ENCODE measurements around the gene PTGER2. TPM values are rescaled to one million over a fixed set of nuclear protein-coding genes. Genes with fewer than 3 reads are reported as not detected.

PTGER2 gene
- polyA plus RNA-seq, 3 donors = 51.5 to 90.4 (median 72.8) TPM

- H3K36me3 Mint-ChIP-seq = no peaks in the 10 kb centered on the region
- TF ChIP-seq CTCF (IDR thresholded peaks at IDR 0.05) = no peak
- no peak overlapping the region for H2AFZ ChIP-seq (ENCODE audit: insufficient read depth, low read depth, low read length, poor library complexity, severe bottlenecking)
- peaks cover 33 to 41% of the 10 kb centered on the region in 2 donors for H3K27me3 ChIP-seq (ENCODE audit: control insufficient read depth in 2 of 2, insufficient read depth in 2 of 2, low read length in 2 of 2)
- H3K4me1 ChIP-seq (ENCODE audit: control insufficient read depth in 1 of 2, insufficient read depth in 2 of 2, low read length in 2 of 2) = no peaks in the 10 kb centered on the region
- H3K79me2 ChIP-seq (ENCODE audit: insufficient read depth, low read length) = no peaks in the 10 kb centered on the region
- H4K20me1 ChIP-seq (ENCODE audit: insufficient read depth, low read length) = no peaks in the 10 kb centered on the region
- H3K27ac ChIP-seq (ENCODE audit: low read depth in 1 of 2, low read length in 2 of 2) = no peak overlapping the region
- peaks cover 0 to 7% (median 3%) of the 10 kb centered on the region in 7 donors for H3K9me3 Mint-ChIP-seq
- no peaks in the 10 kb centered on the region for H3K36me3 ChIP-seq (replicated peaks in 1 of 2; ENCODE audit: control insufficient read depth in 1 of 2, insufficient read depth in 2 of 2, low read length in 2 of 2)
- H3K9ac ChIP-seq (ENCODE audit: insufficient read depth, low read length, poor library complexity, severe bottlenecking) = no peak overlapping the region
- no peak overlapping the region for H3K4me2 ChIP-seq (replicated peaks; ENCODE audit: extremely low read depth, low read length, poor library complexity, severe bottlenecking)
- H3K9me3 ChIP-seq (replicated peaks in 1 of 2; ENCODE audit: control insufficient read depth in 1 of 2, insufficient read depth in 1 of 2, low read length in 2 of 2) = peaks cover 0 to 4% of the 10 kb centered on the region in 2 donors
- peaks cover 2% of the 10 kb centered on the region for H3K4me1 Mint-ChIP-seq
- no peak for DNase-seq
- H3K27me3 Mint-ChIP-seq (ENCODE audit: low read depth in 3 of 3) = peaks cover 35 to 46% (median 37%) of the 10 kb centered on the region in 3 donors
- H3K4me3 Mint-ChIP-seq = no peak overlapping the region
- intact Hi-C loops (cut with micrococcal nuclease) = no loop called here
- no peak overlapping the region for H3K4me3 ChIP-seq (replicated peaks in 1 of 3; ENCODE audit: low read depth in 2 of 3, low read length in 3 of 3)
- no peak overlapping the region for H3K27ac Mint-ChIP-seq
- 56% methylated on average over 1 of the region's 1 CpG for WGBS (ENCODE audit: insufficient coverage)
Measured at GRCh38 chr14:52342849-52343596, 28.9 kb downstream of the PTGER2 start.

GRCh38 chr14:52346778-52347177 lies 32.7 kb downstream of the PTGER2 start:
- Histone ChIP-seq H3K4me3 (replicated peaks in 1 of 3; ENCODE audit: low read depth in 2 of 3, low read length in 3 of 3) (no peak overlapping the region), H3K9ac (ENCODE audit: insufficient read depth, low read length, poor library complexity, severe bottlenecking) (no peak overlapping the region), H3K4me1 (ENCODE audit: control insufficient read depth in 1 of 2, insufficient read depth in 2 of 2, low read length in 2 of 2) (no peaks in the 10 kb centered on the region), H4K20me1 (ENCODE audit: insufficient read depth, low read length) (no peaks in the 10 kb centered on the region), H2AFZ (ENCODE audit: insufficient read depth, low read depth, low read length, poor library complexity, severe bottlenecking) (no peak overlapping the region), H3K4me2 (replicated peaks; ENCODE audit: extremely low read depth, low read length, poor library complexity, severe bottlenecking) (no peak overlapping the region), H3K27me3 (ENCODE audit: control insufficient read depth in 2 of 2, insufficient read depth in 2 of 2, low read length in 2 of 2) (peaks cover 69 to 72% of the 10 kb centered on the region in 2 donors), H3K9me3 (replicated peaks in 1 of 2; ENCODE audit: control insufficient read depth in 1 of 2, insufficient read depth in 1 of 2, low read length in 2 of 2) (peaks cover 0 to 4% of the 10 kb centered on the region in 2 donors), H3K79me2 (ENCODE audit: insufficient read depth, low read length) (no peaks in the 10 kb centered on the region), H3K36me3 (replicated peaks in 1 of 2; ENCODE audit: control insufficient read depth in 1 of 2, insufficient read depth in 2 of 2, low read length in 2 of 2) (no peaks in the 10 kb centered on the region), H3K27ac (ENCODE audit: low read depth in 1 of 2, low read length in 2 of 2) (no peak overlapping the region)
- Mint-ChIP-seq H3K27ac (no peak overlapping the region), H3K36me3 (no peaks in the 10 kb centered on the region), H3K4me1 (no peaks in the 10 kb centered on the region), H3K9me3 (peaks cover 0 to 7% (median 3%) of the 10 kb centered on the region in 7 donors), H3K4me3 (peak overlapping the region in 1 of 2 donors; percentile 56), H3K27me3 (ENCODE audit: low read depth in 3 of 3) (peaks cover 63 to 71% (median 67%) of the 10 kb centered on the region in 3 donors)
- WGBS (ENCODE audit: insufficient coverage) = no CpG with 5 or more reads among the region's 4 CpGs
- TF ChIP-seq CTCF (IDR thresholded peaks at IDR 0.05) = no peak
- DNase-seq = no peak
- intact Hi-C loops (cut with micrococcal nuclease) = loop anchor here in 1 of 2 donors (5.0 kb wide), 1 partner anchor 34 kb away; the partner anchor contains the start of gene PTGER2
